Measurements from ENCODE around the gene RAB6B.

RAB6B gene

GRCh38 chr3:133827136-133827535 is 68.5 kb downstream of the RAB6B start:
- no peak for TF ChIP-seq CTCF (IDR thresholded peaks at IDR 0.05; ENCODE audit: control insufficient read depth, insufficient read depth, low read depth, low read length, missing control alignments)
- H3K4me3 ChIP-seq (ENCODE audit: control insufficient read depth, low read depth, low read length) = no peak overlapping the region
- DNase-seq (ENCODE audit: low read depth) = no peak

GRCh38 chr3:133825969-133826727 is 69.5 kb downstream of the RAB6B start:
- DNase-seq (ENCODE audit: low read depth) = no peak
- H3K4me3 ChIP-seq (ENCODE audit: control insufficient read depth, low read depth, low read length) = no peak overlapping the region
- no peak for TF ChIP-seq CTCF (IDR thresholded peaks at IDR 0.05; ENCODE audit: control insufficient read depth, insufficient read depth, low read depth, low read length, missing control alignments)

GRCh38 chr3:133824961-133825485 is 70.7 kb downstream of the RAB6B start:
- no peak for TF ChIP-seq CTCF (IDR thresholded peaks at IDR 0.05; ENCODE audit: control insufficient read depth, insufficient read depth, low read depth, low read length, missing control alignments)
- no peak overlapping the region for H3K4me3 ChIP-seq (ENCODE audit: control insufficient read depth, low read depth, low read length)
- no peak for DNase-seq (ENCODE audit: low read depth)

GRCh38 chr3:133821767-133822638 is 73.7 kb downstream of the RAB6B start:
- no peak overlapping the region for H3K4me3 ChIP-seq (ENCODE audit: control insufficient read depth, low read depth, low read length)
- peak; percentile 10 for DNase-seq (ENCODE audit: low read depth)
- TF ChIP-seq CTCF (IDR thresholded peaks at IDR 0.05; ENCODE audit: control insufficient read depth, insufficient read depth, low read depth, low read length, missing control alignments) = peak; percentile 22

- H3K4me3 ChIP-seq (ENCODE audit: control insufficient read depth, low read depth, low read length) = no peak overlapping the region
- no peak for TF ChIP-seq CTCF (IDR thresholded peaks at IDR 0.05; ENCODE audit: control insufficient read depth, insufficient read depth, low read depth, low read length, missing control alignments)
- no peak for DNase-seq (ENCODE audit: low read depth)
Observed at GRCh38 chr3:133820889-133821675, 74.6 kb downstream of the RAB6B start.

GRCh38 chr3:133820129-133820528 is 75.6 kb downstream of the RAB6B start:
- TF ChIP-seq CTCF (IDR thresholded peaks at IDR 0.05; ENCODE audit: control insufficient read depth, insufficient read depth, low read depth, low read length, missing control alignments) = no peak
- DNase-seq (ENCODE audit: low read depth) = no peak
- no peak overlapping the region for H3K4me3 ChIP-seq (ENCODE audit: control insufficient read depth, low read depth, low read length)

All from AG09309 (cell line).